Common myeloid progenitor, CD34-positive (primary cell): ENCODE measurements around the gene EFHD1.
"Not testable (repeated sequence)": the region's sequence is repeated elsewhere in the genome, so short reads cannot be mapped to it uniquely, and the experiment has no call there.

Experiments
- CTCF ChIA-PET: fragments of 350-600 bp; sonication (Branson Sonifier 250); formaldehyde crosslinking; loops from one replicate; lab custom pipeline; 2021; ENCODE audit warnings: antibody characterized with exemption; lab: Charles Lee
- POLR2A ChIA-PET: fragments of 350-600 bp; sonication (Branson Sonifier 250); formaldehyde crosslinking; loops from one replicate; lab custom pipeline; 2021; ENCODE audit warnings: antibody characterized with exemption; lab: Charles Lee
- DNase-seq, 3 donors: peaks; one replicate each; pipeline versions ENCODE4 v3.0.0 to v3.0.0-alpha.2; 2013
- H3K27ac ChIP-seq, 2 experiments: 1 replicate in 1 of 2; 2 replicates in 1 of 2; pipeline ENCODE4 v1.7.0; 2013; ENCODE audit warnings: inconsistent platforms in 2 of 2, low read length in 2 of 2, mild to moderate bottlenecking in 2 of 2, low read depth in 1 of 2, moderate library complexity in 1 of 2; ENCODE audit not compliant: severe bottlenecking in 2 of 2, insufficient read depth in 1 of 2, poor library complexity in 1 of 2
- H3K27me3 ChIP-seq, 5 experiments: replicated peaks in 2 of 5; 1 replicate in 3 of 5; 2 replicates in 2 of 5; pipeline versions ENCODE4 v1.6.1 to v1.7.0; 2013; ENCODE audit warnings: low read length in 4 of 5, mild to moderate bottlenecking in 2 of 5, moderate library complexity in 2 of 5, inconsistent platforms in 1 of 5; ENCODE audit not compliant: insufficient read depth in 5 of 5, control insufficient read depth in 4 of 5
- H3K36me3 ChIP-seq, 4 experiments: 1 replicate in 2 of 4; 2 replicates in 2 of 4; pipeline versions ENCODE4 v1.6.1 to v1.7.0; 2013; ENCODE audit warnings: low read length in 3 of 4, control low read depth in 1 of 4, mild to moderate bottlenecking in 1 of 4; ENCODE audit not compliant: control insufficient read depth in 4 of 4, insufficient read depth in 4 of 4
- H3K4me1 ChIP-seq, 4 experiments: 1 replicate in 3 of 4; 2 replicates in 1 of 4; pipeline versions ENCODE4 v1.6.1 to v1.7.1; 2013; ENCODE audit warnings: low read length in 3 of 4, mild to moderate bottlenecking in 3 of 4, control low read depth in 1 of 4, inconsistent platforms in 1 of 4, moderate library complexity in 1 of 4; ENCODE audit not compliant: control insufficient read depth in 4 of 4, insufficient read depth in 4 of 4; ENCODE audit errors: control extremely low read depth in 1 of 4
- H3K4me3 ChIP-seq, 7 experiments: 1 replicate in 4 of 7; 2 replicates in 3 of 7; pipeline versions ENCODE4 v1.5.1 to v1.7.0; 2013; ENCODE audit warnings: mild to moderate bottlenecking in 7 of 7, low read length in 6 of 7, moderate library complexity in 6 of 7, inconsistent platforms in 2 of 7, low read depth in 2 of 7, control low read depth in 1 of 7; ENCODE audit not compliant: insufficient read depth in 4 of 7, control insufficient read depth in 1 of 7; ENCODE audit errors: extremely low read depth in 1 of 7
- H3K9me3 ChIP-seq, 5 experiments: 1 replicate in 4 of 5; 2 replicates in 1 of 5; pipeline versions ENCODE4 v1.6.1 to v1.7.1; 2013; ENCODE audit warnings: low read length in 4 of 5, mild to moderate bottlenecking in 2 of 5, inconsistent platforms in 1 of 5, low read depth in 1 of 5, moderate library complexity in 1 of 5; ENCODE audit not compliant: control insufficient read depth in 4 of 5, insufficient read depth in 2 of 5; ENCODE audit errors: control extremely low read depth in 1 of 5
- WGBS: methylation state at CpG from one replicate; pipeline ENCODE4 v1.1.5; 2013; ENCODE audit not compliant: insufficient coverage; 5-methylcytosine and 5-hydroxymethylcytosine counted together

Gene EFHD1

GRCh38 chr2:232688201-232688600 is 54.8 kb downstream of the EFHD1 start:
- no peaks in the 10 kb centered on the region for H3K36me3 ChIP-seq
- ChIA-PET POLR2A (interaction anchor here (0.5 kb wide), 1 partner anchor 67 kb away, joined by 3 read pairs; no protein-coding TSS in a partner anchor), CTCF (no interaction called here)
- 95% methylated on average over 6 of the region's 7 CpGs for WGBS
- H3K27me3 ChIP-seq = no peaks in the 10 kb centered on the region
- DNase-seq = no peak
- H3K4me1 ChIP-seq = peaks cover 0 to 3% (median 1%) of the 10 kb centered on the region in 4 experiments
- H3K4me3 ChIP-seq = no peak overlapping the region
- H3K27ac ChIP-seq = no peak overlapping the region
- no peaks in the 10 kb centered on the region for H3K9me3 ChIP-seq

- 94% methylated on average over 2 of the region's 3 CpGs for whole genome bisulfite sequencing
- Histone ChIP-seq H3K36me3 (no peaks in the 10 kb centered on the region), H3K9me3 (no peaks in the 10 kb centered on the region), H3K27ac (no peak overlapping the region), H3K27me3 (no peaks in the 10 kb centered on the region), H3K4me1 (peaks cover 0 to 3% (median 1%) of the 10 kb centered on the region in 4 experiments), H3K4me3 (no peak overlapping the region)
- peak in 2 of 3 donors; percentile 31 to 40 for DNase-seq
- ChIA-PET POLR2A (interaction anchor here (1.0 kb wide), 1 partner anchor 11 kb away, joined by 3 read pairs; no protein-coding TSS in a partner anchor), CTCF (interaction anchor here (1.5 kb wide), 1 partner anchor 79 kb away, joined by 3 read pairs; no protein-coding TSS in a partner anchor)
Observed at GRCh38 chr2:232689152-232689910, 55.9 kb downstream of the EFHD1 start.

GRCh38 chr2:232691117-232691516 is 57.7 kb downstream of the EFHD1 start:
- H3K9me3 ChIP-seq, H3K27me3 ChIP-seq, H3K27ac ChIP-seq, H3K4me3 ChIP-seq, POLR2A ChIA-PET, H3K36me3 ChIP-seq, DNase-seq, CTCF ChIA-PET, H3K4me1 ChIP-seq: not testable (repeated sequence)
- WGBS = 97% methylated on average over 5 of the region's 13 CpGs

- POLR2A ChIA-PET = no interaction called here
Observed at GRCh38 chr2:232693344-232693743, 59.9 kb downstream of the EFHD1 start.

GRCh38 chr2:232696609-232697058 is 63.2 kb downstream of the EFHD1 start:
- peak overlapping the region in 1 of 2 experiments; percentile 94 for H3K27ac ChIP-seq
- H3K4me1 ChIP-seq = peaks cover 13 to 33% (median 23%) of the 10 kb centered on the region in 4 experiments
- no peaks in the 10 kb centered on the region for H3K9me3 ChIP-seq
- H3K4me3 ChIP-seq = peak overlapping the region; percentile 23 to 94 (median 65)
- CTCF ChIA-PET = no interaction called here
- POLR2A ChIA-PET = interaction anchor here (1.0 kb wide), 1 partner anchor 18 kb away, joined by 3 read pairs; no protein-coding TSS in a partner anchor
- H3K36me3 ChIP-seq = peaks cover 0 to 5% (median 0%) of the 10 kb centered on the region in 4 experiments
- 55% methylated on average over 6 of the region's 10 CpGs for WGBS
- no peaks in the 10 kb centered on the region for H3K27me3 ChIP-seq
- no peak for DNase-seq

More at GRCh38 chr2:232693344-232693743, 59.9 kb downstream of the EFHD1 start:
- no peak for DNase-seq
- Histone ChIP-seq H3K27me3 (no peaks in the 10 kb centered on the region), H3K4me1 (peaks cover 4 to 15% (median 9%) of the 10 kb centered on the region in 4 experiments), H3K27ac (no peak overlapping the region), H3K4me3 (no peak overlapping the region), H3K36me3 (no peaks in the 10 kb centered on the region), H3K9me3 (no peaks in the 10 kb centered on the region)
- 97% methylated on average over 3 of the region's 4 CpGs for WGBS
- CTCF ChIA-PET = no interaction called here

GRCh38 chr2:232697059-232697806 is 63.8 kb downstream of the EFHD1 start, which contains the start of gene GIGYF2:
Gene GIGYF2, plus strand, starts transcription at chr2:232697331. Its CDS starts 37,867 bp downstream, at chr2:232735198.
- no peaks in the 10 kb centered on the region for H3K9me3 ChIP-seq
- CTCF ChIA-PET = no interaction called here

More at GRCh38 chr2:232697059-232697806, 63.8 kb downstream of the EFHD1 start, which contains the start of gene GIGYF2:
- under 1% methylated on average over 58 of the region's 71 CpGs for WGBS
- peak within 1 kb of the TSS; percentile 85 to 94 for H3K27ac ChIP-seq
- H3K36me3 ChIP-seq = peaks cover 0 to 6% (median 0%) of the 10 kb centered on the region in 4 experiments
- peak; percentile 94 to 95 (median 95) for DNase-seq
- H3K4me3 ChIP-seq = peak within 1 kb of the TSS; percentile 82 to 100 (median 92)
- H3K27me3 ChIP-seq = no peaks in the 10 kb centered on the region
- peaks cover 13 to 33% (median 23%) of the 10 kb centered on the region in 4 experiments for H3K4me1 ChIP-seq
- POLR2A ChIA-PET = interaction anchor here (1.0 kb wide), 1 partner anchor 17 kb away, joined by 3 read pairs; no protein-coding TSS in a partner anchor
